GM21515 (cell line): ENCODE results near the gene POLD4.
"Not testable (repeated sequence)": the region's sequence is repeated elsewhere in the genome, so short reads cannot be mapped to it uniquely, and the experiment has no call there.

ENCODE experiments used
- ATAC-seq: cut with Tn5 transposase; IDR thresholded peaks from one replicate; pipeline ENCODE4 v1.9.1; 2021; ENCODE audit not compliant: unreplicated experiment

The POLD4 gene

DNA sequence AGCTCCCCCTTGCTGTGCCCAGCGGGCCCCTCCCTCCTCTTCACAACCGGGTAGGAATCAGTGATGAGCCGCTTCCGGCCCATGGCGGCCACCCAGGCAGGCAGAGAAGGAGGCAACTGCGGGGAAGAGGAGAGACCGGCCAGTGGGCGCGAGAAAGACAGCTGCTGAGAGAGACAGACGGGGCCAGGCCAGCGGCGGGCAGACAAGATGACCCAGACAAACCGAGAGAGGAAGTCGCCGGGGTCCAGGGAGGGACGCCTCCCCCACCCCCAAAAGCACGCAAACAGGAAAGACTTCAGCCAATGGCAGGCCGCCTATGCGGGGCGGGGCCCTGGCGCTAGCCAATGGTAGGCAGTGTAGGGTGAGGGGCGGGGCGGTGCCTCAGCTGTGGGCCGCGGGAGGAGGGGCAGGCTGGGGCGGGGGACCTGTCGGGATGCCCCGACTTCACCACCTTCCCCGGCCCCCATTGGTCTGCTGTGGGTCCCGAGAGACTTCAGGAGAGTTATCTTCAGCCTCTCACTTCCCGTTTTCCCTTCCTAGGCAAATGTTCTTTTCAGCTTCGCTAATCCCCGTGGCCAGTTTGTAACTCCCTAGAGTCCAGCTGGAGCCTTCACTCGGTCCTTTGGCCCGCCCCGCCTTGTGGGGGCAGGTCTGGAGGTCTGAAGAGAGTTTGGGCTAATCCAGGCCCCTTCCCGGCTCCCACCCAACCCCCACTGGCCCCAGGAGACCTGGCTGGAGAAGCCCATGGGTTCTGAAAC lies at the start of gene POLD4:
TSS of gene POLD4 (minus strand) at position 230 of the 758 bp plus-strand sequence. CDS start at position 83, 147 bp downstream.
- peak; percentile 76 for ATAC-seq

DNA sequence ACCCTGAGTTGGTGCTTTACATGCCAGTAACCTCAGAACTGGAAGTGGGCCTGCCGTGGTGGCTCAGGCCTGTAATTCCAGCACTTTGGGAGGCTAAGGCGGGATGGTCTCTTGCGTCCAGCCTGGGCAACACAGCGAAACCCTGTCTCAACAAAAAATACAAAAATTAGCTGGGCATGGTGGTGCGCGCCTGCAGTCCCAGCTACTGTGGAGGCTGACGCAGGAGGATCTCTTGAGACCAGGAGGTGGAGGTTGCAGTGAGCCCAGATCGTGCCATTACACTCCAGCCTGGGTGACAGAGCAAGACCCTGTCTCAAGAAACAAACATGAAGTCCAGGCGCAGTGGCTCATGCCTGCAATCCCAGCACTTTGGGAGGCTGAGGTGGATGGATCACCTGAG lies 49.7 kb upstream of the POLD4 start:
- ATAC-seq: not testable (repeated sequence)

DNA sequence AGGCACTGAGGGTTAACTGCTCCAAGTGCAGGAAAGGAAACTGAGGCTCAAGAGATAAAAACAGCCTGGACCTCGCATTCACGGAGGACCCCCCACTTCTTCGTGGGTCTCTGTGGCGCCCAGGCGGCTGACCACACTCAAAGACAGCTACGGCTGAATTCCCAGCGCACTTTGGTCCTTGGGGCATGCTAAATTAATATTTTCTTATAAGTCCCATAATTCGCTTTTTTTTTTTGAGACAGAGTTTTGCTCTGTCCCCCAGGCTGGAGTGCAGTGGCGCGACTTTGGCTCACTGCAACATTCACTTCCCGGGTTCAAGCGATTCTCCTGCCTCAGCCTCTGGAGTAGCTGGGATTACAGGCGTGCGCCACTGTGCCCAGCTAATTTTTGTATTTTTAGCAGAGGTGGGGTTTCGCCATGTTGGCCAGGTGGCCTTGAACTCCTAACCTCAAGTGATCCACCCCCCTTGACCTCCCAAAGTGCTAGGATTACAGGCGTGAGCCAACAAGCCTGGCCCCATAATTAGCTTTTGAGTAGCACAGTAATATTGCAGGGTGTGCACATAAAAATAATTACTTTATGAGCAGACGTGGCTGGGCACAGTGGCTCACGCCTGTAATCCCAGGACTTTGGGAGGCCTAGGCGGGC lies 49.0 kb upstream of the POLD4 start:
- peak; percentile 1 for ATAC-seq

GRCh38 chr11:67401495-67402191 lies 48.3 kb upstream of the POLD4 start, which contains the start of gene PPP1CA:
Gene PPP1CA, minus strand, starts transcription at chr11:67401858. Its CDS starts 76 bp downstream, at chr11:67401782.
- peak; percentile 49 for ATAC-seq

GRCh38 chr11:67400942-67401494 lies 47.7 kb upstream of the POLD4 start:
- ATAC-seq: no peak

GRCh38 chr11:67400251-67400941 lies 47.0 kb upstream of the POLD4 start:
- no peak for ATAC-seq

- ATAC-seq: no peak
Observed at GRCh38 chr11:67398661-67399563, 45.6 kb upstream of the POLD4 start.

GRCh38 chr11:67397986-67398660 lies 44.8 kb upstream of the POLD4 start:
- ATAC-seq: no peak

DNA sequence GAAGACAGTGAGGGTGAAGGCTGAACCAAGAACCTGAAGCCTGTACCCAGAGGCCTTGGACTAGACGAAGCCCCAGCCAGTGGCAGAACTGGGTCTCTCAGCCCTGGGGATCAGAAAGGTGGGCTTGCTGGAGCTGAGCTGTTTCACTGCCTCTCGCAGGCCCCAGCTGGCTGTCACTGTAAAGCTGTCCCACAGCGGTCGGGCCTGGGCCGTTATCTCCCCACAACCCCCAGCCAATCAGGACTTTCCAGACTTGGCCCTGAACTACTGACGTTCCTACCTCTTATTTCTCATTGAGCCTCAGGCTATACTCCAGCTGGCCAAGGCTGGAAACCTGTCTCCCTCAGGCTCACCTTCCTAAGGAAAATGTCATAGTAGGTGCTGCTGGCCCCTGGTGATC lies 44.2 kb upstream of the POLD4 start:
- ATAC-seq: no peak

GRCh38 chr11:67396587-67397389 lies 43.4 kb upstream of the POLD4 start:
- ATAC-seq: no peak

GRCh38 chr11:67396259-67396581 lies 42.9 kb upstream of the POLD4 start:
- no peak for ATAC-seq

DNA sequence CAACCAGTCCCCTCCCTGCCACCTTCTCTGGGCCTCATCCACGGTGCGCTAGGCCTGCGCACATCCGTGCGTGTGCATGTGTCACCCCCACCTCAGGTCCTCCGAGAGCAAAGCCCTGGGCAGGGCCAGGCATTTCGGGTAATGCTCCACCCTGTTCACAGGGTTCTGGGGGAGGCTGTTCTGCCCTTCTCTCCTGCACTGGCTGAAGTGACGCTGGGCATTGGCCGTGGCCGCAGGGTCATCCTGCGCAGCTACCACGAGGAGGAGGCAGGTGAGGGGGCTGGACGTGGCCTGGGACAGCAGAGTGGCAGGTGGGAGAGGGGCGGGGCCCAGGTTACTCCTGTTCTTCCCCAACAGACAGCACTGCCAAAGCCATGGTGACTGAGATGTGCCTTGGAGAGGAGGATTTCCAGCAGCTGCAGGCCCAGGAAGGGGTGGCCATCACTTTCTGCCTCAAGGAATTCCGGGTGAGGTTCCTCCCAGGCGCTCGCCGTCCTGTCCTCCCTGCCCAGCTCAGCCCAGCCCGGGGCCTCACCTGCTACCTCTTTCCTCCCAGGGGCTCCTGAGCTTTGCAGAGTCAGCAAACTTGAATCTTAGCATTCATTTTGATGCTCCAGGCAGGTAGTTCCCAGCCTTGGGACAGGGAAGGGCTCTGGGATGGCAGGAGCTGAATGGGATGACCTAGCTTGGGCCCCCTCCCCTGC lies 42.4 kb upstream of the POLD4 start:
- ATAC-seq: no peak

DNA sequence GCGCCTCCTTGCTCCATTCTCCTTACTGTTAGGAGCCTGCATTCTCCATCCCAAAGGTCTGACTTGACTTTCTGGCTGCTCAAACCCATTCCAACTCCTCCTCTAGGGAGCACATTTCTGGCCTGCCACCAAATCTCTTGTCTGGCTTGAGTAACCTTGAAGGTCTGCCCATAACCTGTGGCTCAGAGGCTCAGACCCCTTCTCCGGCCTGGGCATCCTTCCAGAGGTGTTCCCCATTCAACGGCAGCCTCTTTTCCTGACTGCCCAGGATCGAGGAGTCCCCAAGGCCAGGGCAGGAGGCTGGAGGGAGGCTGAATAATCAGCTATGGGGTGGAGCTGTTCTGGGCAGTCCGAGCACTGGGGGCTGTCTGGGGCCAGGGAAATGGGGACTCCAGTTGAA lies 40.6 kb upstream of the POLD4 start:
- ATAC-seq: no peak

DNA sequence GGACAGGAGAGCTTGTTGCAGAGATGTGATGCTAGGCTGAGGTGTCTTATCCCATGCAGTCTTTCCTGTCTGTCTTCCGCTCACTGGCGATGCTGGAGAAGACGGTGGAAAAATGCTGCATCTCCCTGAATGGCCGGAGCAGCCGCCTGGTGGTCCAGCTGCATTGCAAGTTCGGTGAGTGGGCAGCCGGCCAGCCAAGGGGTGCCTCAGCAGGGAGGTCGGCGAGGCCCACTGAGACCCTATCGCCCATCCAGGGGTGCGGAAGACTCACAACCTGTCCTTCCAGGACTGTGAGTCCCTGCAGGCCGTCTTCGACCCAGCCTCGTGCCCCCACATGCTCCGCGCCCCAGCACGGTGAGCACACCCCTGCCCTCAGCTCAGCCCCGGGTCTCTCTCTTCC lies 40.1 kb upstream of the POLD4 start:
- ATAC-seq: no peak

DNA sequence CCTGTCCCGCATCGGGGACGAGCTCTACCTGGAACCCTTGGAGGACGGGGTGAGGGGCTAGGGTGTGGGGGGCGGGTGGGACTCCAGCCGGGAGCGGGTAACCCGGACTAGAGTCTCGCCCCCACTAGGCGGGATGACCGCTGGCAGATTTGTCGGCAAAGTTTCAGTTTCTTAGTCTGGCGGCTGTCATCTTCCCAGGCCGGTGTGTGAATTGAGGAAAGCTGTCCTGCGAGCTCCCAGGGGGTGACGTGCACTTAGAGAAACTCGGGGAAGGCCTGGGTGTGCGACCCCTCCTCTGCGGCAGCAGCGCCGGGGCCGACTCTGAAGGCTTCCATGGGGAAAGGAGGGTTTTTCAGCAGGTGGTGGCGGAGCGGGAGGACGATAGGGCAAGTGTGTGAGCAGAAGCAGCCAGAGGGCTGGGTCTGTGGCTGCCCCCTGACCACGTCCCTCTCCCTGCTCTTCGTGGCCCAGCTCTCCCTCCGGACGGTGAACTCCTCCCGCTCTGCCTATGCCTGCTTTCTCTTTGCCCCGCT lies 38.9 kb upstream of the POLD4 start:
- peak; percentile 7 for ATAC-seq

DNA sequence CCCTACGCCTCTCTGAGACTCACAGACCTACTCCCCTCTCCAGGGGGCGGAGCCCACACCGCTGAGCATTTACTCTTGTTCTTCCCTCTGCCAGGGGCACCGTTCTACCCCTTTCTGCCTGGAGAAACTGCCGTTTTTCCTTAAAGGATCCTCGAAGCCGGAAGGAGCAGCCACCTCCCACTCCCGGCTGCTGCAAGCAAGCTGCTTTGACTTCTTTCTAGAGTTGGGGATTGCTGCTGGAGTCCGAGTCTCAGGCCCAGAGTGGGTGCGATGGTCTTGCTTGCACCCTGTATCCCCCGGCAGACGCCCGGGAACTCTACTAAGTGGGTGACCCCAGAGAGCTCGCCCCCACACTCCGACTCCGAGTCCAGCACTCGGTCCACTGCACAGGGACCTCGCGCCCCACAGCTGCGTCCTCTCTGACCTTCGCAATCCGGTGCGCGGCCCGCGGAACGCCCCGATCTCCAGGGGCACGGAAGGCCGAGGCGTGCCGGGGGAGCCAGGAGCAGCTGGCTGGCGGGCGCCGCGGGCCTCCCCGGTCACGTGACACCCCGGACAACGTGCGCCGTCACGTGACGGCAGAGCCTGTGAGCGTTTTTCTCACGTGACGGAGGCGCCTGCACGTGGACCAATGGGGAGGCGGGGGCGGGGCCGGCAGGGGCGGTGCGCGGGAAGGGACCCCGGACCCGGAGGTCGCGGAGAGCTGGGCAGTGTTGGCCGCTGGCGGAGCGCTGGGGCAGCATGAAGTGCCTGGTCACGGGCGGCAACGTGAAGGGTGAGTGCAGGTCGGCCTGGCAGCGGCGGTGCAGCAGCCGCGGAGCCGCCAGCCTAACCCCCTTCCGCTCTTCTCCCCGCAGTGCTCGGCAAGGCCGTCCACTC lies 38.2 kb upstream of the POLD4 start, which contains the start of gene RAD9A:
TSS of gene RAD9A (plus strand) at position 683 of the 879 bp plus-strand sequence. CDS start at position 742, 59 bp downstream.
- peak; percentile 61 for ATAC-seq

GRCh38 chr11:67390947-67391303 lies 37.6 kb upstream of the POLD4 start:
- ATAC-seq: no peak
